Neuron (in vitro differentiated cells): ENCODE measurements around the gene MVP.

Source experiments
- H2AFZ ChIP-seq: one replicate; pipeline ENCODE4 v1.6.1; 2013; ENCODE audit warnings: low read depth, mild to moderate bottlenecking, inconsistent platforms, low read length, moderate library complexity
- H3K27me3 ChIP-seq: one replicate; pipeline ENCODE4 v1.6.1; 2013; ENCODE audit warnings: low read length; ENCODE audit not compliant: insufficient read depth
- H3K36me3 ChIP-seq: one replicate; pipeline ENCODE4 v1.6.1; 2013; ENCODE audit warnings: low read length; ENCODE audit not compliant: insufficient read depth
- H3K4me1 ChIP-seq: one replicate; pipeline ENCODE4 v1.6.1; 2013; ENCODE audit warnings: low read length; ENCODE audit not compliant: insufficient read depth
- H3K4me3 ChIP-seq: 2 replicates; pipeline ENCODE4 v1.5.1; 2013; ENCODE audit warnings: mild to moderate bottlenecking, low read length, moderate library complexity
- H3K9me3 ChIP-seq: one replicate; pipeline ENCODE4 v1.6.1; 2013; ENCODE audit warnings: low read length

The MVP gene

GRCh38 chr16:29891525-29892457, 71.5 kb downstream of the MVP start:
- Histone ChIP-seq H3K4me3 (no peak overlapping the region), H3K9me3 (no peaks in the 10 kb centered on the region), H3K27me3 (no peaks in the 10 kb centered on the region), H3K4me1 (peaks cover 12% of the 10 kb centered on the region), H2AFZ (no peak overlapping the region), H3K36me3 (peaks cover 4% of the 10 kb centered on the region)

- Histone ChIP-seq H3K9me3 (no peaks in the 10 kb centered on the region), H3K27me3 (no peaks in the 10 kb centered on the region)
Observed at GRCh38 chr16:29892458-29892813, 72.2 kb downstream of the MVP start.

GRCh38 chr16:29893553-29893952, 73.3 kb downstream of the MVP start:
- H3K9me3 ChIP-seq = no peaks in the 10 kb centered on the region
- peaks cover 26% of the 10 kb centered on the region for H3K4me1 ChIP-seq
- no peaks in the 10 kb centered on the region for H3K27me3 ChIP-seq
- no peak overlapping the region for H2AFZ ChIP-seq
- no peak overlapping the region for H3K4me3 ChIP-seq
- H3K36me3 ChIP-seq = peaks cover 4% of the 10 kb centered on the region

More at GRCh38 chr16:29892458-29892813, 72.2 kb downstream of the MVP start:
- Histone ChIP-seq H3K36me3 (peaks cover 4% of the 10 kb centered on the region), H3K4me1 (peaks cover 15% of the 10 kb centered on the region), H3K4me3 (no peak overlapping the region), H2AFZ (no peak overlapping the region)

- Histone ChIP-seq H3K4me3 (no peak overlapping the region), H3K27me3 (no peaks in the 10 kb centered on the region), H3K4me1 (peaks cover 29% of the 10 kb centered on the region), H3K9me3 (no peaks in the 10 kb centered on the region), H3K36me3 (no peaks in the 10 kb centered on the region), H2AFZ (no peak overlapping the region)
Observed at GRCh38 chr16:29894352-29894751, 74.1 kb downstream of the MVP start.

GRCh38 chr16:29896841-29897240, 76.6 kb downstream of the MVP start:
- H3K4me3 ChIP-seq = no peak overlapping the region

GRCh38 chr16:29897333-29897732, 77.1 kb downstream of the MVP start:
- Histone ChIP-seq H3K36me3 (no peaks in the 10 kb centered on the region), H3K27me3 (peaks cover 2% of the 10 kb centered on the region), H3K4me3 (no peak overlapping the region), H3K9me3 (no peaks in the 10 kb centered on the region), H3K4me1 (peaks cover 29% of the 10 kb centered on the region), H2AFZ (no peak overlapping the region)

More at GRCh38 chr16:29896841-29897240, 76.6 kb downstream of the MVP start:
- Histone ChIP-seq H2AFZ (no peak overlapping the region), H3K36me3 (no peaks in the 10 kb centered on the region), H3K4me1 (peaks cover 34% of the 10 kb centered on the region), H3K27me3 (peaks cover 2% of the 10 kb centered on the region), H3K9me3 (no peaks in the 10 kb centered on the region)
